ENCODE results near the gene INCENP.

The INCENP gene

DNA sequence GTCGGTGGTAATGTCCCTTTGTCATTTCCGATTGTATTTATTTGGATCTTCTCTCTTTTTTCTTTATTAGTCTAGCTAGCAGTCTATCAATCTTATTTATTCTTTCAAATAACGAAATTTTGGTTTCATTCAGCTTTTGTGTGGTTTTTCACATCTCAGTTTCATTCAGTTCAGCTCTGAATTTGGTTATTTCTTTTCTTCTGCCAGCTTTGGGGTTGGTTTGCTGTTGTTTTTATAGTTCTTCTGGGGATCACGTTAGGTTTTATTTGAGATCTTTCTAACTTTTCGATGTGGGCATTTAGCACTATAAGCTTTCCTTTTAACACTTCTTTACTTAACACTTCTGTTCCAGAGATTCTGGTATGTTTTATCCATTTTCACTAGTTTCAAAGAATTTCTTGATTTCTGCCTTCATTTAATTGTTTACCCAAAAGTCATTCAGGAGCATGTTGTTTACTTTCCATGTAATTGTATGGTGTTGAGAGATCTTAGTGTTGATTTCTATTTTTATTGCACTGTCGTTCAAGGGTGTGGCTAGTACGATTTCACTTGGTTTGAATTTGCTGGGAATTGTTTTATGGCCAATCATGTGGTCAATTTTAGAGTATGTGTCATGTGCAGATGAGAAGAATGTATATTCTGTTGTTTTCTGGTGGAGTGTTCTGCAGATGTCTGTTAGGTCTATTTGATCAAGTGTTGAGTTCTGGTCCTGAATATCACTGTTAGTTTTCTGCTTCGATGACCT is 58.5 kb downstream of the INCENP start:
- no peak overlapping the region for H3K27ac ChIP-seq (ENCODE audit: extremely low read depth, low read depth, low read length)
- no peaks in the 10 kb centered on the region for H3K4me1 ChIP-seq (ENCODE audit: control insufficient read depth, insufficient read depth, low read length)
- ChIA-PET CTCF (interaction anchor here (1.6 kb wide), 1 partner anchor 10 kb away, joined by 10 read pairs; no protein-coding TSS in a partner anchor), POLR2A (no interaction called here)
- H3K4me3 ChIP-seq (ENCODE audit: low read depth, low read length), result no peak overlapping the region
- no peaks in the 10 kb centered on the region for H3K9me3 ChIP-seq (ENCODE audit: control insufficient read depth, insufficient read depth, low read depth, low read length)
- H3K36me3 ChIP-seq (ENCODE audit: control insufficient read depth in 2 of 2, insufficient read depth in 1 of 2, low read length in 2 of 2), result no peaks in the 10 kb centered on the region
- TF ChIP-seq ZNF114 (tag by site-specific recombination; IDR thresholded peaks at IDR 0.05), result no peak
- no peak for TF ChIP-seq ZNF501 (tag by site-specific recombination; IDR thresholded peaks at IDR 0.05)

GRCh38 chr11:62186195-62186594 is 62.4 kb downstream of the INCENP start:
- Histone ChIP-seq H3K4me1 (ENCODE audit: control insufficient read depth, insufficient read depth, low read length) (no peaks in the 10 kb centered on the region), H3K4me3 (ENCODE audit: low read depth, low read length) (no peak overlapping the region), H3K9me3 (ENCODE audit: control insufficient read depth, insufficient read depth, low read depth, low read length) (no peaks in the 10 kb centered on the region), H3K27ac (ENCODE audit: extremely low read depth, low read depth, low read length) (no peak overlapping the region), H3K36me3 (ENCODE audit: control insufficient read depth in 2 of 2, insufficient read depth in 1 of 2, low read length in 2 of 2) (no peaks in the 10 kb centered on the region)
- TF ChIP-seq KLF9 (tag by site-specific recombination; IDR thresholded peaks at IDR 0.05; ENCODE audit: low read depth) (no peak), ZBTB48 (tag by site-specific recombination; IDR thresholded peaks at IDR 0.05) (no peak), ZNF146 (tag by site-specific recombination; IDR thresholded peaks at IDR 0.05) (no peak), ZNF302 (tag by site-specific recombination; IDR thresholded peaks at IDR 0.05; ENCODE audit: low read depth) (no peak), ZSCAN5A (tag by site-specific recombination; IDR thresholded peaks at IDR 0.05) (no peak), ZXDB (tag by site-specific recombination; IDR thresholded peaks at IDR 0.05) (no peak), ZNF426 (tag by site-specific recombination; IDR thresholded peaks at IDR 0.05) (no peak), WT1 (tag by site-specific recombination; IDR thresholded peaks at IDR 0.05) (no peak)
- TF ChIP-seq, protein P1, sequence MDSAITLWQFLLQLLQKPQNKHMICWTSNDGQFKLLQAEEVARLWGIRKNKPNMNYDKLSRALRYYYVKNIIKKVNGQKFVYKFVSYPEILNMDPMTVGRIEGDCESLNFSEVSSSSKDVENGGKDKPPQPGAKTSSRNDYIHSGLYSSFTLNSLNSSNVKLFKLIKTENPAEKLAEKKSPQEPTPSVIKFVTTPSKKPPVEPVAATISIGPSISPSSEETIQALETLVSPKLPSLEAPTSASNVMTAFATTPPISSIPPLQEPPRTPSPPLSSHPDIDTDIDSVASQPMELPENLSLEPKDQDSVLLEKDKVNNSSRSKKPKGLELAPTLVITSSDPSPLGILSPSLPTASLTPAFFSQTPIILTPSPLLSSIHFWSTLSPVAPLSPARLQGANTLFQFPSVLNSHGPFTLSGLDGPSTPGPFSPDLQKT (IDR thresholded peaks at IDR 0.05; ENCODE audit: borderline replicate concordance, low read depth, low read length), result no peak
- ChIA-PET CTCF (interaction anchor here (1.8 kb wide), 1 partner anchor 14 kb away, joined by 7 read pairs; no protein-coding TSS in a partner anchor), POLR2A (no interaction called here)

- ChIA-PET CTCF (no interaction called here), POLR2A (no interaction called here)
- no peak within 1 kb of the TSS for H3K27ac ChIP-seq (ENCODE audit: extremely low read depth, low read depth, low read length)
- H3K4me3 ChIP-seq (ENCODE audit: low read depth, low read length), result no peak within 1 kb of the TSS
- no peaks in the 10 kb centered on the region for H3K4me1 ChIP-seq (ENCODE audit: control insufficient read depth, insufficient read depth, low read length)
- no peaks in the 10 kb centered on the region for H3K9me3 ChIP-seq (ENCODE audit: control insufficient read depth, insufficient read depth, low read depth, low read length)
- no peaks in the 10 kb centered on the region for H3K36me3 ChIP-seq (ENCODE audit: control insufficient read depth in 2 of 2, insufficient read depth in 1 of 2, low read length in 2 of 2)
- TF ChIP-seq ZSCAN16 (tag by site-specific recombination; IDR thresholded peaks at IDR 0.05), result no peak
- no peak for TF ChIP-seq KLF8 (tag by site-specific recombination; IDR thresholded peaks at IDR 0.05)
- no peak for TF ChIP-seq ZNF274 (IDR thresholded peaks at IDR 0.05; ENCODE audit: low read length)
- no peak for TF ChIP-seq ZNF274 (tag by site-specific recombination; IDR thresholded peaks at IDR 0.05; ENCODE audit: borderline replicate concordance)
- no peak for TF ChIP-seq ZNF214 (tag by site-specific recombination; IDR thresholded peaks at IDR 0.05; ENCODE audit: borderline replicate concordance)
- no peak for TF ChIP-seq ZEB2 (tag by site-specific recombination; IDR thresholded peaks at IDR 0.05)
- TF ChIP-seq SP7 (tag by site-specific recombination; IDR thresholded peaks at IDR 0.05), result no peak
- no peak for TF ChIP-seq ZNF362 (tag by site-specific recombination; IDR thresholded peaks at IDR 0.05)
- TF ChIP-seq SALL2 (tag by site-specific recombination; IDR thresholded peaks at IDR 0.05; ENCODE audit: borderline replicate concordance), result no peak
- TF ChIP-seq ZFP3 (tag by site-specific recombination; IDR thresholded peaks at IDR 0.05; ENCODE audit: low read depth), result no peak
- TF ChIP-seq ZNF2 (tag by site-specific recombination; IDR thresholded peaks at IDR 0.05), result no peak
- no peak for TF ChIP-seq ZNF843 (tag by site-specific recombination; IDR thresholded peaks at IDR 0.05)
- no peak for TF ChIP-seq ZNF76 (tag by site-specific recombination; IDR thresholded peaks at IDR 0.05; ENCODE audit: borderline replicate concordance, low read depth)
- no peak for TF ChIP-seq RBAK (tag by site-specific recombination; IDR thresholded peaks at IDR 0.05)
- no peak for TF ChIP-seq ZNF433 (tag by site-specific recombination; IDR thresholded peaks at IDR 0.05; ENCODE audit: low read depth)
- no peak for TF ChIP-seq ZNF16 (tag by site-specific recombination; IDR thresholded peaks at IDR 0.05; ENCODE audit: low read depth)
- TF ChIP-seq ZNF670 (tag by site-specific recombination; IDR thresholded peaks at IDR 0.05; ENCODE audit: low read depth), result no peak
- no peak for TF ChIP-seq ATF2 (tag by site-specific recombination; IDR thresholded peaks at IDR 0.05; ENCODE audit: low read depth)
Measured at GRCh38 chr11:62190011-62190410, 66.2 kb downstream of the INCENP start, which contains the start of gene SCGB1D1. TSS of gene SCGB1D1 (plus strand) at chr11:62190216. CDS start at chr11:62190285, 69 bp downstream.
